ENCODE data around the gene LIMS2.

Gene LIMS2

DNA sequence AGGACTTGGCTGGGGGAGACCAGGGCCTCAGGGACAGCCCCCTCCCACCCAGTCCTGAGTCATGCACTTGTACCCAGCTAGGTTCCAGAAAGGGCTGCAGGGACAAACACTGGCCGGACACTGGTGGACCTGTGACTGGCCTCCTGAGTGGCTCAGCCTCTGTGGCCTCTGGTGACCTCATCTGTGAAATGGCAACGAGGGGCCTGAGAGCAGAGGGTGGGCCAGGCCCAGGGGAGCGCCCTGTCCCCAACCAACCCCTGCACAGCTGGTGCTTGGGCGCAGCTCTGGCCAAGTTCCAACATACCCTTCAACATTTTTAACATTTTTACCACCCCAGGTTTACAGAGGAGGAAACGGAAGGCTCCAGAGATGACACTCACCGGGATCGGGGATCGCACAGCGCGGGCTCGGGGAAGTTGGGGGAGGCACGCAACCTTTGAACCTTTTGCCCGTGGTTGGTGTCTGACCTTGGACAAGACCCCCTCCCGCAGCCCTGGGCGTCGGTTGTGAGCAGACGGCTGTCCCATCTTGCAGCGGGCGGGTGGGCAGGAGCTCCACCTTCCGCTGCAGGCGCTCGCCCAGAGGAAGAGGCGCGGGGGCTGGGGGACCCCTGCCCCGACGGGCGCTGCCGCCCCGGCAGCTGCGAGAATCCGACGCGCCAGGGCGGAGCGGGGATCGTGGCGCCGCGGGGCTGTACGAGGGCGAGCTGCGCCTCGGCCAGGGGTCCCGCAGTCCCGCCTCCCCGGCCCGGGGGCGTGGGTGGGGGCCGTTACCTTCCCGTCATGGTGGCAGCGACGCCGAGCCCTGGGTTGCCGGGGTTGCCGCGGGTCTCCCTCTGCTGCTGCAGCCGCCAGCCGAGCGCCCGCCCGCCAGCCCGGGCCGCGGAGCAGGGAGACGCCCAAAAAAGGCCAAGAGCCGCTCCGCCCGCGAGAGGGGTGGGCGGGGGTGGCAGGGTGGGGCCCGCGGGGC is 805 bp downstream of the LIMS2 start:
- TF ChIP-seq, protein P1, sequence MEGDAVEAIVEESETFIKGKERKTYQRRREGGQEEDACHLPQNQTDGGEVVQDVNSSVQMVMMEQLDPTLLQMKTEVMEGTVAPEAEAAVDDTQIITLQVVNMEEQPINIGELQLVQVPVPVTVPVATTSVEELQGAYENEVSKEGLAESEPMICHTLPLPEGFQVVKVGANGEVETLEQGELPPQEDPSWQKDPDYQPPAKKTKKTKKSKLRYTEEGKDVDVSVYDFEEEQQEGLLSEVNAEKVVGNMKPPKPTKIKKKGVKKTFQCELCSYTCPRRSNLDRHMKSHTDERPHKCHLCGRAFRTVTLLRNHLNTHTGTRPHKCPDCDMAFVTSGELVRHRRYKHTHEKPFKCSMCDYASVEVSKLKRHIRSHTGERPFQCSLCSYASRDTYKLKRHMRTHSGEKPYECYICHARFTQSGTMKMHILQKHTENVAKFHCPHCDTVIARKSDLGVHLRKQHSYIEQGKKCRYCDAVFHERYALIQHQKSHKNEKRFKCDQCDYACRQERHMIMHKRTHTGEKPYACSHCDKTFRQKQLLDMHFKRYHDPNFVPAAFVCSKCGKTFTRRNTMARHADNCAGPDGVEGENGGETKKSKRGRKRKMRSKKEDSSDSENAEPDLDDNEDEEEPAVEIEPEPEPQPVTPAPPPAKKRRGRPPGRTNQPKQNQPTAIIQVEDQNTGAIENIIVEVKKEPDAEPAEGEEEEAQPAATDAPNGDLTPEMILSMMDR (IDR thresholded peaks at IDR 0.05; ENCODE audit: low read depth, low read length), result no peak
- DNase-seq (ENCODE audit: low read depth in 2 of 2), result no peak
- peak overlapping the region; percentile 45 to 61 for H3K4me3 ChIP-seq (replicated peaks in 1 of 2; ENCODE audit: low read depth in 2 of 2, low read length in 2 of 2)

DNA sequence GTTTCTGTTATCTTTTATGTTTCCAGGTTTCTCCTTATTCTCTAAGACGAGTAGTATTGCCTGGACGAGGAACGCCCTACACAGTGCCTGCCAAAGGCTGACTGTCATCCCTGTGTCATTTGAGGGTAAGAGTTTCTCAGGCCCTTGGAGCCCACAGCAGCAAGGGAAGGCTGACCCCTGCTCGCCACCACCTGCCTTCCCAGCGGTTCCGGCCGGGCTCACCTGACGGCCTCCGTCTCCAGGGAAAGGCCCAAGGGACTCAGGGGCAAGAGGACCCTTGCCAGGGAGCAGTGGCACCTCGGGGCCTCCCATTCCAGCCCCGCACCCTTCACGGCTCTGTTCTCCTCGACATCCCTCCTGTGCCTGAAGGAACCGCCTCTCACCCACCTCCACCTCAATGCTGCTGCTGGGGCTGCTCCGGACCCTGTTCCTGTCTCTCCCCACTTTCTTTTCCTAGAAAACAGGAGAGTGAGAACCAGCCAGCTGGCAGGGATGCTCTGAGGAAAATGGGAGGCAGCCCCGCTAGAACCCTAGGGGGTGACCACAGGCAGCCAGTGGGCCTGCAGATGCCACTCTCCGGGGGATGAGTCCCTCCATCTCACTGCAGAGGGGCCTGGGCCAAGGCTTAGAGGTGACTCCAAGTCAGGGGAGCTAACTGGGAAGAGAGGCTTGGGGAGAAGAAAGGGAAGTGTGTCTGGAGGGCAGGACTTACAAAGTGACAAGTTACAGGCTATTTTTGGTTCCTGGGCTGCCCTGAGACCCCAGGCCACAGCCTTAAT is 1.9 kb downstream of the LIMS2 start:
- TF ChIP-seq, protein P1 (IDR thresholded peaks at IDR 0.05; ENCODE audit: low read depth, low read length), result no peak
- H3K4me3 ChIP-seq (replicated peaks in 1 of 2; ENCODE audit: low read depth in 2 of 2, low read length in 2 of 2), result peak overlapping the region in 1 of 2 donors; percentile 61
- DNase-seq (ENCODE audit: low read depth in 2 of 2), result peak in 1 of 2 donors; percentile 18

DNA sequence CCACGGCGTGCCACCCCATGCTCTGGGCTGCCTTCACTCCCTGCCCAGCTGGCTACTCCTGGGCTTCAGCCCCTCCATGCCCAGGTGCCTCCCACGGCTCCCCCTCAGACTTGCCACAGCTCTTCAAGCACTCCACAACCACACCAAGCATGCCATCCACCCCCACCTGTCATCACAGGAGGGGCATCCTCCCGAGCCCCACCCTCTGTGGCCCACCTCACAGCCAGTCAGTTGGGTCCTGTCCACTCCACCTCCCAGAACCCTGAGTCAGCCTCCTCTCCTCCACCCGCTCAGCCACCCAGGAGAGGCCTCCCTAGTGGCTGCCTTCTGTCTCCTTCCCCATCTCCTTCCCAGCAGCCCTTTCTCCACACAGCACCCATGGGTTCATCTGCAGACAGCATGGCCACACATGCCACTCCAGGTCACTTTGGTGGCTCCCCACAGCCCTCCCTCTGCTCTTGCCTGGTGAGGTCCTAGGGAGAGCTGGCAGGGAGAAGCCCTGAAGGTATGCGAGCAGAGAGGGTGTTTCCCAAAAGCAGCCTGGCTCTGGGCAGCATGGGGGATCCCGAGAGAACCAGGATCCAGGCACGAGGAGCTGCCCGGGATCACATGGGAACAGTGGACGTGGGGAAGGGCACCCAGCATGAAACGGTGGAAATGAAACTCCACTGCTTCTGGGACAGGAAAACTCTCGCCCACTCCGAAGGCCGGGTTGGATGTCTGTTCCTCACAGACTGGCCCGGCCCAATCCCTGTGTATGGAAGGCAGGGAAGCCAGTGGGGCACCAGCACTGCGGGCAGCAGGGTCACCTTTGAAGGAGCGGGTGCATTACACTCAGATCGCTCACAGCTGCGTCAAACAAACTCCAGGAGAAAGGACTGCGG is 2.7 kb downstream of the LIMS2 start:
- DNase-seq (ENCODE audit: low read depth in 2 of 2), result no peak
- H3K4me3 ChIP-seq (replicated peaks in 1 of 2; ENCODE audit: low read depth in 2 of 2, low read length in 2 of 2), result no peak overlapping the region
- TF ChIP-seq, protein P1 (IDR thresholded peaks at IDR 0.05; ENCODE audit: low read depth, low read length), result no peak

DNA sequence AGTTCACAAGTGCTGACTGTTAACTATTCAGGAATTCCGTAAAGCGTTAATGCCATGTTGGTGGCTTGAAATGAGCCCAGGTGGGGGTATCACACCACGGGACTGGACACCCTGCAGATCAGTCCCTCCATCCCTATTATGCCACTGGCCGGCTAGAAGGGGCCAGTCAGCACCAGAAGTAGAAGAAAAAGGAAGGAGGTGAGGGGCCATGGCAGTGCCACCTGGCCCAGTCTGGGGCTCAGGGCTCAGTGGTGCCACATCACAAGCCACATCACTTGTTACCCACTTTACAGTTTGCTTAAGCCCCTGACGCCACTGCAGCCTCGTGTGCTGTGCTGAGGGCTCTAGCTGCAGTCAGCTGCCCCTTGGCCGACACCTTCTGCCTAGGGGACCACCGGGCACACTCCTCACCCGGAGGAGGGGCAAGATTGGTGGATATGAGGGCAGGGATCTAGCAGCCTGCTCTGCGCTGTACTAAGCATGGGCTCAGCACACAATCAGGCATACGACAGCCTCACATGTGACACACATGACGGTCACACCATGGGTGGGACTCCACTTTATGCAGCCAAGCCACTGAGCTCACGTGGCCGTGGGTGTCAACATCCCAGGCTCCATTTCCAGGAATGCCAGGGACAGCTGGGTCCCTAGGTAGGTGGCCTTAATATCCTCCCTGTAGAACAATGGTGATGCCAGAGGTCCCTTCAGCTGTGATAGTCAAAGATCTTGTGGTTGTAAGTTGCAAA is 3.6 kb downstream of the LIMS2 start:
- TF ChIP-seq, protein P1 (IDR thresholded peaks at IDR 0.05; ENCODE audit: low read depth, low read length), result no peak
- H3K4me3 ChIP-seq (replicated peaks in 1 of 2; ENCODE audit: low read depth in 2 of 2, low read length in 2 of 2), result no peak overlapping the region
- no peak for DNase-seq (ENCODE audit: low read depth in 2 of 2)

DNA sequence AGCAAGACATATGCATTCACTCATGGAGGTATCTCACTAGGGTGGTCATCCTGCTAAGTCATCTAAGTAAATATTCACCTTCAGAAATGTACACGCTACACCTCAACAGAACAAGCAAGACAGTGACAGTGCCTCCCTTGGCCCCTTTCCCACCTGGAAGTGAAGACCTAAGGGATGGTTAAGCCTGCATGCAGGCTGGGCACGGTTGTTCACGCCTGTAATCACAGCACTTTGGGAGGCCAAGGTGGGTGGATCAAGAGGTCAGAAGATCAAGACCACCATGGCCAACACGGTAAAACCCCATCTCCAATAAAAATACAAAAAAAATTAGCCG is 4.4 kb downstream of the LIMS2 start:
- no peak for DNase-seq (ENCODE audit: low read depth in 2 of 2)
- H3K4me3 ChIP-seq (replicated peaks in 1 of 2; ENCODE audit: low read depth in 2 of 2, low read length in 2 of 2), result no peak overlapping the region
- TF ChIP-seq, protein P1 (IDR thresholded peaks at IDR 0.05; ENCODE audit: low read depth, low read length), result no peak
